LNCaP clone FGC (cell line): ENCODE measurements around the gene USE1.

Source experiments
- DNase-seq: peaks from one replicate; pipeline ENCODE4 v3.0.0-alpha.2; 2011; ENCODE audit warnings: low read depth
- H3K4me3 ChIP-seq: 2 replicates; pipeline ENCODE4 v1.5.1; 2011; ENCODE audit warnings: mild to moderate bottlenecking, low read depth, low read length, control low read depth
- CTCF ChIP-seq: IDR thresholded peaks from 2 replicates; pipeline ENCODE4 v1.5.1; 2012; ENCODE audit warnings: mild to moderate bottlenecking; ENCODE audit not compliant: control insufficient read depth, insufficient read depth; ENCODE audit errors: extremely low read depth

The USE1 gene

GRCh38 chr19:17213334-17213733, 1.8 kb upstream of the USE1 start:
- TF ChIP-seq CTCF = no peak

GRCh38 chr19:17214508-17215126, 540 bp upstream of the USE1 start:
- no peak for TF ChIP-seq CTCF
- peak overlapping the region; percentile 85 for H3K4me3 ChIP-seq
- no peak for DNase-seq

More at GRCh38 chr19:17213334-17213733, 1.8 kb upstream of the USE1 start:
- DNase-seq = no peak
- no peak overlapping the region for H3K4me3 ChIP-seq

DNA sequence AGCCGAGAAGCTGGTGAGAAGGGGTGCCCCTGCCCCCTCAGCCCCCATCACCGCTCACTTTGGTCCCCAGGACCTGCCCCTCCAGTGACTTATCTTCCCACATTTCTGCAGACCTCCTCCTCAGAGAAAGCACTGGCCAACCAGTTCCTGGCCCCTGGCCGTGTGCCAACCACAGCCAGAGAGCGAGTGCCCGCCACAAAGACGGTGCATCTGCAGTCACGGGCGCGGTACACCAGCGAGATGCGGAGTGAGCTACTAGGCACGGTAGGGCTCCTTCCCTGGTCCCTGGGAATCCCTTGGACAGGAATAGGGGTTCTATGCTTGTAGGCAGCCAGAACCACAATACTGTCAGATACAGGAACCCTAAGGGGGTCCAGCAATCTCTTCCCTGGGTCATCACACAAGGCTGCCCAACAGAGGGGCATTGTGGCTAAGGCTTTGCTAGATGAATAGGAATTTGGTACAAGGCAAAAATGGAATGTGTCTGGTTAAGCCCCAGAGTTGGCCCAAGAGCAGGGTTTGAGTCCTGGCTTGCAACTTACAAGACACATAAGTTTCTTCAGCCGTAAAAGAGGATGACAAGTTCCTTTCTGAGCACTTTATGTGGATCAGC, 1.0 kb downstream of the USE1 start:
- peak overlapping the region; percentile 85 for H3K4me3 ChIP-seq
- TF ChIP-seq CTCF = no peak
- no peak for DNase-seq

DNA sequence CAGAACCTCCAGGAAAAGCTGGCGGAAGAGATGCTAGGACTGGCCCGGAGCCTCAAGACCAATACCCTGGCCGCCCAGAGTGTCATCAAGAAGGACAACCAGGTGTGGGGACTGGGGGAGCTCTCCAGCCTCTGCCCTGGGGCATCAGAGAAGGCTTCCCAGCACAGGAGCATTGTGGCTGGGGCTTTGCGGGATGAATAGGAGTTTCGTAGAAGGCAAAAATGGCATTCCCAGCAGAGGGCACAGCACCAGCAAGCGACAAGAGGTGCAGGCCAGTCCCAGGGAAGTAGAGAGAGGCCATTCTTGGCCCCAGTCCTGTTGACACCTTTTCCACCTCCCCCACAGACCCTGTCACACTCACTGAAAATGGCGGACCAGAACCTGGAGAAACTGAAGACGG, 4.1 kb downstream of the USE1 start:
- TF ChIP-seq CTCF = no peak
- no peak for DNase-seq

GRCh38 chr19:17220207-17220758, 5.1 kb downstream of the USE1 start:
- DNase-seq = no peak
- TF ChIP-seq CTCF = no peak
- H3K4me3 ChIP-seq = no peak overlapping the region

More for the DNA sequence above, 4.1 kb downstream of the USE1 start:
- H3K4me3 ChIP-seq = no peak overlapping the region

GRCh38 chr19:17225053-17225452, 9.9 kb downstream of the USE1 start:
- TF ChIP-seq CTCF = no peak
- H3K4me3 ChIP-seq = peak overlapping the region; percentile 64
- no peak for DNase-seq
